ENCODE measurements around the gene ZNRD2. TPM values are rescaled to one million over a fixed set of nuclear protein-coding genes. Genes with fewer than 3 reads are reported as not detected.
A peak's percentile ranks its signal among the peaks of the same experiment; 100 is the strongest.

The ZNRD2 gene
- total RNA-seq, 1 donor from 2014 or later, result 45.1 TPM

- no peaks in the 10 kb centered on the region for H3K36me3 Mint-ChIP-seq (ENCODE audit: low read depth, unreplicated experiment)
- peaks cover 10% of the 10 kb centered on the region for H3K27me3 Mint-ChIP-seq (ENCODE audit: low read depth, unreplicated experiment)
- H3K79me2 ChIP-seq (ENCODE audit: insufficient read depth, low read length), result no peaks in the 10 kb centered on the region
- peaks cover 11% of the 10 kb centered on the region for H3K4me1 ChIP-seq (ENCODE audit: insufficient read depth, low read length)
- H3K9me3 ChIP-seq (ENCODE audit: insufficient read depth, low read depth, low read length), result no peaks in the 10 kb centered on the region
- peaks cover 6% of the 10 kb centered on the region for H4K20me1 ChIP-seq (ENCODE audit: insufficient read depth, low read length)
- H3K27ac ChIP-seq (ENCODE audit: low read depth, low read length), result peak overlapping the region; percentile 58
- peak overlapping the region; percentile 86 for H2AFZ ChIP-seq (ENCODE audit: low read depth, low read length)
- no peak for FAIRE-seq
- peak overlapping the region; percentile 84 for H3K4me2 ChIP-seq (ENCODE audit: low read length)
- no peaks in the 10 kb centered on the region for H3K36me3 ChIP-seq (ENCODE audit: insufficient read depth, low read length)
- H3K9me3 Mint-ChIP-seq (ENCODE audit: unreplicated experiment), result no peaks in the 10 kb centered on the region
- H3K4me3 ChIP-seq (ENCODE audit: insufficient read depth, low read depth, low read length), result peak overlapping the region; percentile 37
- no peak overlapping the region for H3K27ac Mint-ChIP-seq (ENCODE audit: unreplicated experiment)
- H3K27me3 ChIP-seq (ENCODE audit: insufficient read depth, low read length), result no peaks in the 10 kb centered on the region
- peaks cover 6% of the 10 kb centered on the region for H3K4me1 Mint-ChIP-seq (ENCODE audit: low read depth, unreplicated experiment)
- no peak overlapping the region for H3K4me3 Mint-ChIP-seq (ENCODE audit: unreplicated experiment)
- peak; percentile 69 for DNase-seq (ENCODE audit: low read depth)
- H3K9ac ChIP-seq (ENCODE audit: low read length), result peak overlapping the region; percentile 58
- no peak for TF ChIP-seq EZH2 (IDR thresholded peaks at IDR 0.05; ENCODE audit: insufficient read depth, low read length)
- TF ChIP-seq, protein P1, sequence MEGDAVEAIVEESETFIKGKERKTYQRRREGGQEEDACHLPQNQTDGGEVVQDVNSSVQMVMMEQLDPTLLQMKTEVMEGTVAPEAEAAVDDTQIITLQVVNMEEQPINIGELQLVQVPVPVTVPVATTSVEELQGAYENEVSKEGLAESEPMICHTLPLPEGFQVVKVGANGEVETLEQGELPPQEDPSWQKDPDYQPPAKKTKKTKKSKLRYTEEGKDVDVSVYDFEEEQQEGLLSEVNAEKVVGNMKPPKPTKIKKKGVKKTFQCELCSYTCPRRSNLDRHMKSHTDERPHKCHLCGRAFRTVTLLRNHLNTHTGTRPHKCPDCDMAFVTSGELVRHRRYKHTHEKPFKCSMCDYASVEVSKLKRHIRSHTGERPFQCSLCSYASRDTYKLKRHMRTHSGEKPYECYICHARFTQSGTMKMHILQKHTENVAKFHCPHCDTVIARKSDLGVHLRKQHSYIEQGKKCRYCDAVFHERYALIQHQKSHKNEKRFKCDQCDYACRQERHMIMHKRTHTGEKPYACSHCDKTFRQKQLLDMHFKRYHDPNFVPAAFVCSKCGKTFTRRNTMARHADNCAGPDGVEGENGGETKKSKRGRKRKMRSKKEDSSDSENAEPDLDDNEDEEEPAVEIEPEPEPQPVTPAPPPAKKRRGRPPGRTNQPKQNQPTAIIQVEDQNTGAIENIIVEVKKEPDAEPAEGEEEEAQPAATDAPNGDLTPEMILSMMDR (IDR thresholded peaks at IDR 0.05; ENCODE audit: insufficient read depth, low read depth, low read length), result no peak
Measured at GRCh38 chr11:65591939-65592857, 21.9 kb downstream of the ZNRD2 start.

DNA sequence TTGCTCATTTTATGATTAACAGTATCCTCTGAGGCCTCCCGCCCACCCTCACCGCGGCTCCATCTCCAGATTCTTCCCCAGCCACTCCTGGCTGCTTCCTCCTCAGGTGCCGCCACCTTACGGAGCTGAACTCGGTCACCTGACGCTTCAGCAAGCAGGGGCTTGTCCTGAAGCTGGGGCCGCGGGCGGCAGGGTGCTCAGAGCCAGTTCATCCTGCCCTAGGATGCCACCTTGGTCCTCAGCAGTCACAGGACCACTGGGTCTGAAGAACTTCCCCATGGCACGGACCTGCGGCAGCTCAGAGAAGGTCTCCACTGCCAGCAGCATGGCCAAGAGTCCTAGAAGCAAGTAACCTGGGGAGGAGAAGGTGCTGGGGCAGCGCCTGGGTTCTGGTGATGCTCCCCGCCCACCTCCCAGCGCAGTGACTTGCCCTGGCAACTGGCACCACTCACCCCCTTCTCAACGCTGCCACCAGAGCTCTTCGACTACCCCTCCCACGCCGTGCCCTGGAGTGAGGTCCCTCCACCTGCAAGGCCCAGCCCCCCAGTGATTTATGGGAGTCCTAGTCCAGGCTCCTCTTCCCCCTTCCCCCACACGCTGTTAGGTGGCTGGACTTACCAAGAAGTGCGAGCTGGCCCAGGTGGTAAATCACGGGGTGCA, 22.7 kb downstream of the ZNRD2 start:
- Histone ChIP-seq H3K79me2 (ENCODE audit: insufficient read depth, low read length) (no peaks in the 10 kb centered on the region), H3K27me3 (ENCODE audit: insufficient read depth, low read length) (no peaks in the 10 kb centered on the region), H3K9ac (ENCODE audit: low read length) (no peak overlapping the region), H2AFZ (ENCODE audit: low read depth, low read length) (no peak overlapping the region), H4K20me1 (ENCODE audit: insufficient read depth, low read length) (peaks cover 6% of the 10 kb centered on the region), H3K27ac (ENCODE audit: low read depth, low read length) (no peak overlapping the region), H3K36me3 (ENCODE audit: insufficient read depth, low read length) (peaks cover 2% of the 10 kb centered on the region), H3K9me3 (ENCODE audit: insufficient read depth, low read depth, low read length) (no peaks in the 10 kb centered on the region), H3K4me3 (ENCODE audit: insufficient read depth, low read depth, low read length) (no peak overlapping the region), H3K4me2 (ENCODE audit: low read length) (peak overlapping the region; percentile 84), H3K4me1 (ENCODE audit: insufficient read depth, low read length) (peaks cover 10% of the 10 kb centered on the region)
- Mint-ChIP-seq H3K27ac (ENCODE audit: unreplicated experiment) (no peak overlapping the region), H3K36me3 (ENCODE audit: low read depth, unreplicated experiment) (no peaks in the 10 kb centered on the region), H3K27me3 (ENCODE audit: low read depth, unreplicated experiment) (peaks cover 10% of the 10 kb centered on the region), H3K9me3 (ENCODE audit: unreplicated experiment) (no peaks in the 10 kb centered on the region), H3K4me1 (ENCODE audit: low read depth, unreplicated experiment) (peaks cover 4% of the 10 kb centered on the region), H3K4me3 (ENCODE audit: unreplicated experiment) (no peak overlapping the region)
- TF ChIP-seq, protein P1 (IDR thresholded peaks at IDR 0.05; ENCODE audit: insufficient read depth, low read depth, low read length), result no peak
- no peak for TF ChIP-seq EZH2 (IDR thresholded peaks at IDR 0.05; ENCODE audit: insufficient read depth, low read length)
- DNase-seq (ENCODE audit: low read depth) (no peak), FAIRE-seq (no peak)

All from astrocyte (in vitro differentiated cells and primary cell).